Adipose tissue (tissue), 3 donors: ENCODE data around the gene SFMBT2. TPM values are rescaled to one million over a fixed set of nuclear protein-coding genes. Genes with fewer than 3 reads are reported as not detected.

Experiments
- H3K27ac ChIP-seq: one replicate; pipeline ENCODE4 v1.5.1; 2013; ENCODE audit warnings: low read depth, low read length
- WGBS, 3 donors: extraction: QIAGEN DNeasy Blood & Tissue Kit; methylation state at CpG; one replicate each; pipeline ENCODE4 v1.1.7; 2013; 5-methylcytosine and 5-hydroxymethylcytosine counted together
- polyA plus RNA-seq, 3 donors: library from polyadenylated mRNA; stranded (reverse); fragments of 200-250 nt; gene quantifications; one replicate each; pipeline ENCODE4 v1.2.3, GENCODE V29; 2013
- donor health status: healthy with polysubstance abuse.
- donor health status: Bipolar disorder and iron deficiency.
- donor health status: healthy.

Gene SFMBT2
- polyA plus RNA-seq, 3 donors: 0.67 to 2.2 (median 1.4) TPM

GRCh38 chr10:7119325-7120015, 291.4 kb downstream of the SFMBT2 start:
- 74 to 93% (median 93%) methylated on average over 14 of the region's 14 CpGs for WGBS, 3 donors
- no peak overlapping the region for H3K27ac ChIP-seq

- no peak overlapping the region for H3K27ac ChIP-seq
- WGBS, 3 donors: 79 to 82% (median 81%) methylated on average over 17 of the region's 17 CpGs
Measured at GRCh38 chr10:7117806-7118674, 292.8 kb downstream of the SFMBT2 start.

GRCh38 chr10:7117177-7117799, 293.5 kb downstream of the SFMBT2 start:
- WGBS, 3 donors: 76 to 89% (median 87%) methylated on average over 5 of the region's 5 CpGs
- H3K27ac ChIP-seq: no peak overlapping the region

- 68 to 96% (median 90%) methylated on average over 3 of the region's 3 CpGs for WGBS, 3 donors
- no peak overlapping the region for H3K27ac ChIP-seq
Measured at GRCh38 chr10:7111561-7111960, 299.3 kb downstream of the SFMBT2 start.

GRCh38 chr10:7111089-7111488, 299.7 kb downstream of the SFMBT2 start:
- no peak overlapping the region for H3K27ac ChIP-seq
- 97 to 100% (median 97%) methylated on average over 3 of the region's 3 CpGs for WGBS, 3 donors
